NCI-H510A (cell line): Measurements from ENCODE around the gene SGMS1.
"Not testable (repeated sequence)": the region's sequence is repeated elsewhere in the genome, so short reads cannot be mapped to it uniquely, and the experiment has no call there.

Experiments
- DNase-seq: peaks from one replicate; lab custom pipeline; 2025; lab: John Stamatoyannopoulos, UW

The SGMS1 gene

GRCh38 chr10:50536617-50537240 is 87.0 kb downstream of the SGMS1 start:
- no peak for DNase-seq

GRCh38 chr10:50534748-50535376 is 88.9 kb downstream of the SGMS1 start:
- not testable (repeated sequence) for DNase-seq

GRCh38 chr10:50533296-50533695 is 90.5 kb downstream of the SGMS1 start:
- DNase-seq, result no peak

GRCh38 chr10:50531388-50532077 is 92.2 kb downstream of the SGMS1 start:
- DNase-seq, result no peak

GRCh38 chr10:50529660-50530059 is 94.1 kb downstream of the SGMS1 start:
- no peak for DNase-seq

GRCh38 chr10:50528206-50528605 is 95.5 kb downstream of the SGMS1 start:
- DNase-seq, result no peak

GRCh38 chr10:50527442-50528043 is 96.2 kb downstream of the SGMS1 start:
- DNase-seq, result no peak

- no peak for DNase-seq
Observed at GRCh38 chr10:50526185-50526584, 97.6 kb downstream of the SGMS1 start.

- no peak for DNase-seq
Observed at GRCh38 chr10:50523357-50523756, 100.4 kb downstream of the SGMS1 start.

- DNase-seq, result no peak
Observed at GRCh38 chr10:50522908-50523307, 100.8 kb downstream of the SGMS1 start.

- DNase-seq, result no peak
Observed at GRCh38 chr10:50520115-50520514, 103.6 kb downstream of the SGMS1 start.

GRCh38 chr10:50517626-50518025 is 106.1 kb downstream of the SGMS1 start:
- no peak for DNase-seq

- DNase-seq, result no peak
Observed at GRCh38 chr10:50516171-50516570, 107.6 kb downstream of the SGMS1 start.

GRCh38 chr10:50515420-50515819 is 108.3 kb downstream of the SGMS1 start:
- no peak for DNase-seq

- DNase-seq, result no peak
Observed at GRCh38 chr10:50514995-50515394, 108.8 kb downstream of the SGMS1 start.

- DNase-seq, result no peak
Observed at GRCh38 chr10:50513956-50514355, 109.8 kb downstream of the SGMS1 start.

- DNase-seq, result no peak
Observed at GRCh38 chr10:50512743-50513416, 110.9 kb downstream of the SGMS1 start.

GRCh38 chr10:50512214-50512595 is 111.6 kb downstream of the SGMS1 start:
- DNase-seq, result no peak

- DNase-seq, result no peak
Observed at GRCh38 chr10:50511492-50512213, 112.1 kb downstream of the SGMS1 start.

- no peak for DNase-seq
Observed at GRCh38 chr10:50510517-50511473, 113.0 kb downstream of the SGMS1 start.
